Endometrial microvascular endothelial cells (primary cell): Measurements from ENCODE around the gene TAS2R30. TPM values are rescaled to one million over a fixed set of nuclear protein-coding genes. Genes with fewer than 3 reads are reported as not detected.

ENCODE experiments used
- in situ Hi-C: cut with HindIII; loops from 2 replicates; pipeline ENCODE4 v1.10.0; 2017; ENCODE audit warnings: low sequenced_read_pairs, low pct_unique_long_range_greater_than_20kb; ENCODE audit errors: inconsistent ontology term
- total RNA-seq: library from RNA; depleted of rRNA; stranded (reverse); fragments of >200 nt; gene quantifications from one replicate; pipeline ENCODE4 v1.2.3, GENCODE V29; 2015; ENCODE audit errors: inconsistent ontology term

The TAS2R30 gene, protein sequence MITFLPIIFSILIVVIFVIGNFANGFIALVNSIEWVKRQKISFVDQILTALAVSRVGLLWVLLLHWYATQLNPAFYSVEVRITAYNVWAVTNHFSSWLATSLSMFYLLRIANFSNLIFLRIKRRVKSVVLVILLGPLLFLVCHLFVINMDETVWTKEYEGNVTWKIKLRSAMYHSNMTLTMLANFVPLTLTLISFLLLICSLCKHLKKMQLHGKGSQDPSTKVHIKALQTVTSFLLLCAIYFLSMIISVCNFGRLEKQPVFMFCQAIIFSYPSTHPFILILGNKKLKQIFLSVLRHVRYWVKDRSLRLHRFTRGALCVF
- total RNA-seq: 0.56 TPM

DNA sequence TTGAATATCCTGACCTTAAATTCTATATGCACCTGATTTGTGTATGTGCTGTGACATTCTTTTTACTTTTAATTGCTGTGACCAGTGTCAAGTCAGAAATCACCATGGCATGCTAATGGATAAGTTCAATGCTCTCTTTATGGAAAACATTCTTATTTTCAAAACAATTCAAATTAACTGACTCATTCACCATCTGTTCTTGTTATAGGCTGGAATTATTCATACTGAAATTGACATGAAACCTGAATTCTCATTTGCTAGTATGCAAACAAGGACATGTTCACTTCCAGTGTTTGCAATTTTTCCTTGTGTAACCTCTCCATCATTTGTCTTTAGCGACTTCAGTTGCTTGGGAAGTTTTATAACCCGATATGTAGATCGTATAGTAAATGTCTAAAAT lies at the start of gene TAS2R30:
Gene TAS2R30, minus strand, starts transcription at position 340 of the 400 bp plus-strand sequence. CDS start 400 bp downstream, outside the sequence.
- in situ Hi-C loops: no loop called here

DNA sequence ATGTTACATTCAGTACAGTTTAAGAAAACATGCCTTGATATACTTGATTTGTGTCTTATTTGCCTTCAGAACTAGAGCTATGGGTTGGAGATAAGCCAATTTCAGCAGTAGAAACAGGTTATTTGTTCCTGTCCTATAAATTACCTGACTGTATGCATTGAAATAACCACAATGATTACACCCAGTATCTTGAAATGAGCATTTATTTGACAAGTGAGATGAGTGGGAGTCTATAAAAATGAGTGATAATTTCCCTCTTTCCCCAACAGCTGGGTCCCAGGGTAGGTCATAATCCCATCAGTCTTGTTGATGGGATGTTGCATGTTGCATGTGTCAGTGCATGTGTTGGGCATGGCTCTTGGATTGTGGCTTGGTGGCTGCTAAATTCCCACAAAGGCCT lies 48.6 kb upstream of the TAS2R30 start:
- in situ Hi-C loops: no loop called here

DNA sequence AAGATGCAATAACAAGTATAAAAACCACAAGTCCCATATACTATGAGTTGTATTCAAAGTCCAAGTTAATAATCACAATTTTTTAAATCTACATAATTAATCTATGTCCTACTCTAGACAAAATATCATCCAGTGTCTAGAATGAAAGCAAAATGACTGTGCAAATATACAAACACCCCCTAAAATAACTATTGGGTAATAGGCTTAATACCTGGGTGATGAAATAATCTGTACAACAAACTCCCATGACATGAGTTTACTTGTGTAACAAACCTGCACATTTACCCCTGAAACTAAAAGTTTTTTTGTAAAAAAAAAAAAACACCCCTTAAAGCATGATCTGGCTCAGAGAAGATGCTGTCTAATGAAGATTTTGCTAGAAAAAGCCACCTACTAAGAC lies 48.1 kb upstream of the TAS2R30 start:
- in situ Hi-C loops: no loop called here

DNA sequence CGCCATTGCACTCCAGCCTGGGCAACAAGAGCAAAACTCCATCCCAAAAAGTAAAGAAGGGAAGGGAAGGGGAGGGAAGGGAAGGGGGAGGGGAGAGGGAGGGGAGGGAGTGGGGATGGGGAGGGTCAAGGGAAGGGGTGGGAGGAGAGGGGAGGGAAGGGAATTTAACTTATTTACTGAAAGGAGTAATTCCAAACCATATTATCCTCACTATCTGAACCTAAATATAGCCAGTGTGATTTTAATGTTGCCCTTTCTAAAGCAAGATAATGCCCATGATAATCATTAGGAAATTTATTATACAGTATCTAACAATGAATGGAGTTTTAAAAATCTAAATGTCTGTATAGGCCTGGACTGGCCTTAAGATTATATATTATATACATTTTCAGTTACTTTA lies 43.8 kb upstream of the TAS2R30 start:
- in situ Hi-C loops: no loop called here

DNA sequence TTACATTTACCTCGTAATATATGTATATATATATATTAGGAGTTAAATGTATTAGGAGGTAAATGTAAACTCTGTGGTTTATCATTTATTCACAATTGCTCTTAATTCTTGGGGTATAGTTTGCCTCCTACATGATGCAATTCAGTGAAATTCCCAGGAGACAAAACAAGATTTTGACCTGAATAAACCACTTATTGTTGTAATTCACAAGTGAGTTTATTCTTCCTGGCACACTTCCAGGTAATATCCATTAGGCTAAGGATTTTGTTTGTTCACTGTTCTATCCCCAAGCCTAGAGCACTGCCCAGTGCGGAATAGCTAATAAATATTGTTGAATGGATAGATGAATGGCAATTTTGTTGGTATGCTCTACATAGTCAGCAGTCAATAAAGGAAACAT lies 39.6 kb upstream of the TAS2R30 start:
- in situ Hi-C loops: no loop called here

DNA sequence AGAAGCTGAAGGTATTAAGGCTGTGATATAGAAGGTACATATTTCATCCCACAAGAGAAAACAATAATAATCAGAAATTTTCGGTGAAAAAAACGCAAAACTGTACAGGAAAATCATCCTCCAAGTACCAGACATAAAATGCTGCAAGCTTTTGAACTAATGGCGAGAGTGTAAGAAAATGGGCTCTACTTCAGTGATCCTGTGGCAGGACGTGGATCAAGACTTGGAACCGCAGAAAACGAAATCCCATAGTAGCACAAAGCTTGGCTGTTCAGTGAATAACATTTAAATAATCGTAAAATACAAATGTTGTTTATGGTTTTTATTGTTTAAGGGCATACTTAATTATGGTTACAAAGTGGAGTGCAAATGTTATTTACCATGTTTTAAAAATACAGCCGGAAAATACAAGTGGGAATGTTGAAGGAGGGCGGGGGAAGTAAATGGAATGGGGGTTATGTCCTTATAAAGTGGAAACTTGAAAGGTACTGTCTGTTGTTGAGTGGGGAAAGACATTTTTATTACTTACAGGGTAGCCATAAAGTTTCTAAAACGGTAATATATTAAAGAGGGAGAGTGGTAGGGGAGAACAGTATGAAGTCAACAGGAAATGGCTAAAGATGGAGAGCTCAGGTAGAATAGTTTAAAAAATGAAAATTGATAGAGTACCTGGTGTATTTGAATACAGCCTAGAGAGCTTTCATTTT lies 37.7 kb upstream of the TAS2R30 start:
- in situ Hi-C loops: no loop called here

DNA sequence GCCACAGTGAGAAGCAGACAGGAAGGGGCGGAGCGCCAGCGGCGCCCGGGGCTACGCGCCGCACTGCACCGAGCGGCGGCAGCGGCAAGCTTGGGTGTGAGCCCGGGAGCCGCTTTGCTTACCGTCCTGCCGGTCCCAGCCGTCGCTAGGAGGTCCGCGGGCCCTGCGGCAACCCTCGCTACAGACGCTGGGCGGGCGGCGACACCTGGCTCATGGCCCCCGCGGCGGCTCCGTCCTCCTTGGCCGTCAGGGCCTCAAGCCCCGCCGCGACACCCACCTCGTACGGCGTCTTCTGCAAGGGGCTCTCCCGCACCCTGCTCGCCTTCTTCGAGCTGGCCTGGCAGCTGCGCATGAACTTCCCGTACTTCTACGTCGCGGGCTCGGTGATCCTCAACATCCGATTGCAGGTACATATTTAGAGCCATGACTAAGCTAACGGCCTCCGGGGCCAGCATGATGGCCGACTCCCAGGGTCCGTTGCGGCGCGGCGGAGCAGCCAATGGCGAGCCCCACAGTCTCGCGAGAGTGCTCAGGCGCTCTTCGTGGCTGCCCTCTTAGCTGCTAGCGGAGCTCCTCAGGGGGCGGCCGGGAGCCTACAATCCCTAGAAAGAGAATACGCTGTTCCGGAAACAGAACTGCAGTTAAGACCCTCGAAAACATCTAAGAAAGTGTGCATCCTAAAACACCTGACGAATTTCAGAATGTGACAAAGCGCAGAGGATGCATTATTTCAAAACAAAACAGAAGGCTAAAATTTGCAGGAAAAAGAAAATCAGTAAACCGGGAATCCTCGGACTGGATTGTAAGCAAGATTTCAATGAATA lies 36.9 kb upstream of the TAS2R30 start, which contains the start of gene SMIM10L1:
Gene SMIM10L1, plus strand, starts transcription at position 50 of the 824 bp plus-strand sequence. Its CDS starts 163 bp downstream, at position 213.
- in situ Hi-C loops: no loop called here

DNA sequence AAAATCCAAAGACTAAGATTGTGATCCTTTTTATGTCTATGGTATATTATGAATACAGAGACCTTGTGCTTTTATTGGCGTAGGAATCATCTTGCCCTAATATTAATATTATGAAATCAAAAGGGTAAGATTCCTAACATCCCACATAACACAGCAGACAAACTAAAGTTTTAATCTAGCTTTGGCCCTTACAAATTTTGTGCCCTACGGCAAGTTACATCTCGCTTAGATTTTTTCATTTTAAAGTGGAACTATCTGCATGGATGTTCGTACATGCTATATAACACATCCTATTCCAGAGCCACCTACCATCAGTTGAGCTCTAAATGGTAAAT lies 36.3 kb upstream of the TAS2R30 start:
- in situ Hi-C loops: no loop called here

DNA sequence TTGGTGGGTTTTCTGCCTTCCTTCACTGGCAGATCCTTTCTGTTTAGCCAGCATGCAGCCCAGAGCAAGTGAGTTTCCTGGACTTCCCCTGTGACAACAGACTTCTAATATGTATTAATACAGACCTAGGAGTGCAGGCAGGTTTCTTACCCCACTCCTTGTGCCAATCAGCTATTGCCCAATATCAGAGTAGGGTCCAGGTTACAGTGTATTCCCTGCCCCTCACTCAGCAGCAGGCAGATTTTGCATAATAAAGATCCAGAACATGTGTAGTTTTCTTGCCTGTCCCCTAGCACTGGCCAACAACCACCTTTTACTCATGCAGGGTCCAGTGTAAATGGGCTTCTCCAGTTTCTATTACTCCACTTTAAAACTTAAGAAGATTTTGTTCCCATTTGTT lies 31.9 kb upstream of the TAS2R30 start:
- in situ Hi-C loops: no loop called here

DNA sequence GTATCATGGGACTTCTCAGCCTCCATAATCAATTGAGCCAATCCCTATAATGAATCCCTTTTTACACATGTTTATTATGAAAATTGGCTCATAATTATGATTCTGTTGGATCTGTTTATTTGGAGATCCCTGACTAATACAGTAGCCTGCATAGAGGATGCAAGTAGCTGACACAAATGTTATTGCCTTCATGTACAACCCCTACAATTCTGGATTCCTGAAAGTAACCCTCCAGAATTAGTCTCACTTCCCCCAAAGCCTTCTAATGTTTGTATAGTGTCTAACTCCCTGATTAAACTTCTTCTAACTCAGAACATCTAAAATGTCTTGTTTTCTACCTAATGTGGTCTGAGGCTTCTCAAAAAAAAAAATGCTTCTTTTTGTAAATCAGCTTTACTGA lies 29.9 kb upstream of the TAS2R30 start:
- in situ Hi-C loops: no loop called here

DNA sequence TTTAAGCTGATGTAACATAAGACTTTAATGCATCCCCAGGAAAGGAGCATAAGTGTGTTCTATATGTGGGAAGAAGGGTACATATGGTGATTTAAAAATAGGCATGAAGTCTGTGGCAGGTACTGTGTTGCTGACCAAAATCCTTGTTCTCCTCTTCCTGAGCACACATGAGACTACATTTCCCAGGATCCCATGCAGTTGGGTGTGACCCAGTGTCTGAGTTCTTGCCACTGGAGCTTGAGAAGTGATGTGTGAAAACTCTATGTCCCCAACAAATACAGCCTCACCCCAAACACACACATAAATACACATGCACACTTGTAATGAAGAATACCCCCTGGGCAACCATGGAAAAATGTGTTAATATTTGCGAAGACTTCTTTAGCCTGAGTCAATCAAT lies 28.1 kb upstream of the TAS2R30 start:
- in situ Hi-C loops: no loop called here

DNA sequence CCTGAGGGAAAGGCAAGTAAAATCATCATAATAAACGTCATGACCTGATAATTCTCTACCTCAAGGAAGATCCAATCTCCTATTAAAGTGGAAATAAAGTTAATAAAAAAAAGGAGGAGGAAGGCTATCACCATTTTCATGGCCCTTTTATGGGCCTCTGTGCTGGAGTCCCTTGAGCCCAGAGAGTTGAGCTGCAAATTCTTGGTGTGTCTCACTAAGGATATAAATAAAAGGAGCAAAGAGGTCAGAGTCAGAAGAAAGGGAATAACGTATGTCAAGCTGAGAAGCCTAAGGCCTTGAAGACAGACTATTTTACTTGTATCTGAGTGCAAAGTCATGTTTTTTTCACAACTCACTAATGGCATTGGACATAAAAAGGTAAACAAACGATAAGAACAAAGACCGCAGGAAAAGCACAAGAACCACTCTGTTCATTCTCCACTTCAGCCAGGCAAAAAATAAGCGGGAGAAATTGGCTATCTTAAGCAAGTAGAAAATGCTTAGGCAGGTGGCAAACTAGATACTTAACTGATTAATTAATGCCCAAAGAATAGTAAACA lies 24.5 kb upstream of the TAS2R30 start:
- in situ Hi-C loops: no loop called here

DNA sequence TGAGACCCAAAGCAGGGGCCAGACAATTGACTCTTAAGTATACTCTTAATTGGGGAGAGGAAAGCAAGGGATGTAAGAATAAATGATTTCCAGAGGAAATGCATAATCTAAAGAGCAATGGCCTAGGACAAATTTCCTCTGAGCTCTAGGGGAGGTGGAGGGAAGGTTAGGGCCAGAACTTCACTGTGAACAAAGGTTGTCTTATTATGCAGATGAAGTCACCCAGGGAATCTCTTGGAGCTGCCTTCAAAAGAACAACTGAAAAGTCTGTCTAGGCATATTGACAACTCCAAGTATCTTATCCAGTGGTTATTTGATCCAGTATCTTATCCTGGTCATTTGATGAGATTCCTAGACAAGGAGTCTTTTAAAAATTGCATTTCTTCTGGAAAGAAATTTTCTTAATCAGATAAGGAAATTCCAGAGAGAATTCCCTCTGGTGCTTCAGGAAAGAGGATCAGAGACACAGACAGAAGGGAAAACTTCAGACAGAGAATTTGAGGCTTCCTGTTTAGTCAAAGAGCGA lies 20.0 kb upstream of the TAS2R30 start:
- in situ Hi-C loops: no loop called here

DNA sequence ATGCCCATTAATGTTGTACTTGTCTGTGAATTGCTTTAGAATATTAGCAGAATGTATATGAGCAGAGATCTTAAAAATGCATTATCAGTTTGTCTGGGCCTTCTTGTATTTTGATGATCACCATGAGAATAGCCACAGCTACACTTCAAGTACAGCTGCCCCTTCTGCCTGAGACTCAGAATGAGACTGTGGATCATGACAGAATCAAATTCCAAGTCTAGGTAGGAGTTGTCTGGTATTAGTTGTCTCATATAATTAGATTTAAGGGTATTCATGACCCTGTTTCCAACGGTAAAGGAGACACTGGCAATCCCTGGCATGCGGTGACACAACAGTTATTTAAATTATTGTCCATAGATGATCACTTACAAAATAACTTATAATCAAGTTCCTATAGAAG lies 18.3 kb upstream of the TAS2R30 start:
- in situ Hi-C loops: no loop called here

DNA sequence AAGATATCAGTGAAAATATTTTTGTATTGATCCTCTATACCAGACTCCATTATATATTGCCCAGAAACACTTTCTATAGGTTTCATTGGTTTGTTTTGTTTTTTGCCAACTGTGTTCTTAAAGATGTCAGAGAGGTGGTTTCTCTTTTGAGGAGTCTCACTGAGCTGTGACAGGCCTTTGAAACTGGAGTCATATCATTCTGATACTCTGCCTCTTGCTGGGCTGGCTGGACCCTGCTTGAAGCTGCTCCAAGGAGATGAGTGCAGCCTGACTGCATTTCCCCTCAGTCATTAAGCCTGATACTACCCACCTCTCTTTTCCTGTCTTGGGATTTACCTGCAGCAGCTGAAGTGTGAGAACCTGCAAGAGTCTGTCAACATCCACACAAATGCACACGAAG lies 16.4 kb upstream of the TAS2R30 start:
- in situ Hi-C loops: no loop called here

DNA sequence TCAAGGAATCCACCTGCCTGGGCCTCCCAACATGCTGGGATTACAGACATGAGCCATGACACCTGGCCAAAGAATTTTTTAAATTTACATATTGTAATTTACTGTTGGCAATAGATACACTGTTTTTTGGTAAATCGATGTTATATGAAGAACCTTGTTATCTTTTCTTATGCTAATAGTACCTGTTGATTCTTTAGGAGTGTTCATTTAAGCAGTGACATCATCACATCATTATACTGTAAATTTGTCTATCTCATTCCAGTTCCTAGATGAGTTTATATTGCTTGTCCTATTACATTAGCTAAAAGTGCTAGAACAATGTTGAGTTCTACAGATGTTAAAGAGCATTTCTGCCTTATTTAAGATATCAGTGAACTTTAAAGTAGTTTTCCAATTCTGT lies 13.0 kb upstream of the TAS2R30 start:
- in situ Hi-C loops: no loop called here

DNA sequence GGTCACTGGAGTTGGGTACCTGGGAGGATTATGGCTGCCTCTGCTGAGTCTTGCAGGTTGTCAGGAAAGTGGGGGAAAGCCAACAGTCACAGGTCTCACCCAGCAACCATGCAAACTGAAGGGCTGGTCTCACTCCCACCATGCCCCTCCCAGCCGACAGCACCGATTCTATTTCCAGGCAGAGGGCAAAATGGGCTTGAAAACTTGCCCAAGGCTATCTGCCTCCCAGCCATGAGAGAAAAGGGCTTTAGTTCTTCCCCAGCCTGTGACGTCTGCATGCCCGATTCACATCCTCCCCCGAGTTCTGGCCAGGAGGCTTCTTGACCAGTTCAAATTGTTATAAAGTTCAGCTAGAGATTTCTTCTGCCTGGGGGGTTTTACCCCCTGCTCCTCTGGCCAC lies 9.9 kb upstream of the TAS2R30 start:
- in situ Hi-C loops: no loop called here

DNA sequence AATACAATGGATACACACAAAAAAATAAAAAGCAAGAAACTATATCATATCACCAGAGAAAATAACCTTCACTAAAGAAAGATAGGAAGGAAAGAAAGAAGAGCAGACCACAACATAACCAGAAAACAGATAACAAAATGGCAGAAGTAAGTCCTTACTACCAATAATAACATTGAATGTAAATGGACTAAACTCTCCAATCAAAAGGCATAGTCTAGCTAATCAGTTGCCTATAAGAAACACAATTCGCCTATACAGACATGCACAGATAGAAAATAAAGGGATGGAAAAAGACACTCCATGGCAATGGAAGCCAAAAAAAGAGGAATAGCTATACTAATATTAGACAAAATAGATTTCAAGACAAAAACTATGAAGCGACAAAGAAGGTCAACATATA lies 8.9 kb upstream of the TAS2R30 start:
- in situ Hi-C loops: no loop called here

DNA sequence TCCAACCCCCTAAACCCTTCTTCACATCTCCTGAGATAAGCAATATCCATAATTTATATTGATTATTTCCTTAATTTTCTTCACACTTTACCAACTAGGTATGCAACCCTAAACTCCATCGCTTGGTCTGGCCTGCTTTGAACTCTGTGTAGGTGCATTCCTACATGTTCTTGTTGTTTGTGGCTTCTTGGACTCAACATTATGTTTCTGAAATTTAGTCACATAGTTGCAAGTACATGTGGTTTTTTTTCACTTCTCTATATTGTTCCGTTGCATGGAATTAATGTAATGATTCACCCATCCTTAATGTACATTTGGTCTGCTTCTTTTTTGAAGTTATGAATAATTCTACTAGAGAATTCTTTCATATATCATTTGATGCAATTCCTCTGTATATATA lies 1.6 kb upstream of the TAS2R30 start:
- in situ Hi-C loops: no loop called here
